NCI-H2107 (cell line): ENCODE results near the gene GRK4.
"Not testable (repeated sequence)": the region's sequence is repeated elsewhere in the genome, so short reads cannot be mapped to it uniquely, and the experiment has no call there.

Experiments
- DNase-seq: peaks from one replicate; lab custom pipeline; 2025; lab: John Stamatoyannopoulos, UW

The GRK4 gene

GRCh38 chr4:2961811-2962441 lies 1.4 kb upstream of the GRK4 start:
- no peak for DNase-seq

- DNase-seq: no peak
Observed at GRCh38 chr4:2962614-2963174, 677 bp upstream of the GRK4 start.

GRCh38 chr4:2963966-2964471 lies 648 bp downstream of the GRK4 start:
- no peak for DNase-seq

GRCh38 chr4:2964706-2965258 lies 1.4 kb downstream of the GRK4 start:
- no peak for DNase-seq

GRCh38 chr4:2965262-2965661 lies 1.9 kb downstream of the GRK4 start:
- no peak for DNase-seq

GRCh38 chr4:2968381-2968780 lies 5.0 kb downstream of the GRK4 start:
- no peak for DNase-seq

- no peak for DNase-seq
Observed at GRCh38 chr4:2971275-2971674, 7.9 kb downstream of the GRK4 start.

- no peak for DNase-seq
Observed at GRCh38 chr4:2977211-2978088, 14.1 kb downstream of the GRK4 start.

GRCh38 chr4:2981256-2981819 lies 18.0 kb downstream of the GRK4 start:
- no peak for DNase-seq

- DNase-seq: no peak
Observed at GRCh38 chr4:2982012-2982411, 18.6 kb downstream of the GRK4 start.

- DNase-seq: not testable (repeated sequence)
Observed at GRCh38 chr4:2983715-2984114, 20.3 kb downstream of the GRK4 start.

- no peak for DNase-seq
Observed at GRCh38 chr4:2991243-2991642, 27.9 kb downstream of the GRK4 start.

- DNase-seq: no peak
Observed at GRCh38 chr4:2994917-2995316, 31.5 kb downstream of the GRK4 start.

GRCh38 chr4:2995546-2996265 lies 32.3 kb downstream of the GRK4 start:
- no peak for DNase-seq

GRCh38 chr4:2996415-2996814 lies 33.0 kb downstream of the GRK4 start:
- no peak for DNase-seq

GRCh38 chr4:3007724-3008123 lies 44.4 kb downstream of the GRK4 start:
- DNase-seq: no peak

- DNase-seq: no peak
Observed at GRCh38 chr4:3009422-3009821, 46.1 kb downstream of the GRK4 start.

GRCh38 chr4:3010577-3010976 lies 47.2 kb downstream of the GRK4 start:
- no peak for DNase-seq

- no peak for DNase-seq
Observed at GRCh38 chr4:3010998-3011397, 47.6 kb downstream of the GRK4 start.

GRCh38 chr4:3011456-3012220 lies 48.3 kb downstream of the GRK4 start:
- DNase-seq: no peak

- DNase-seq: no peak
Observed at GRCh38 chr4:3013323-3013722, 50.0 kb downstream of the GRK4 start.
